GM18870 (cell line): ENCODE data around the gene CNTFR.

Source experiments
- ATAC-seq: cut with Tn5 transposase; IDR thresholded peaks from one replicate; pipeline ENCODE4 v1.9.1; 2021; ENCODE audit warnings: moderate library complexity; ENCODE audit not compliant: unreplicated experiment

The CNTFR gene

GRCh38 chr9:34573599-34574325, 15.8 kb downstream of the CNTFR start:
- ATAC-seq = no peak

GRCh38 chr9:34572628-34573027, 16.9 kb downstream of the CNTFR start:
- ATAC-seq = no peak

- no peak for ATAC-seq
Observed at GRCh38 chr9:34572092-34572491, 17.4 kb downstream of the CNTFR start.

- ATAC-seq = no peak
Observed at GRCh38 chr9:34571481-34571810, 18.1 kb downstream of the CNTFR start.

- ATAC-seq = no peak
Observed at GRCh38 chr9:34570809-34571480, 18.6 kb downstream of the CNTFR start.

GRCh38 chr9:34570376-34570775, 19.1 kb downstream of the CNTFR start:
- ATAC-seq = no peak

GRCh38 chr9:34568774-34569173, 20.8 kb downstream of the CNTFR start:
- ATAC-seq = no peak

- ATAC-seq = no peak
Observed at GRCh38 chr9:34568133-34568532, 21.4 kb downstream of the CNTFR start.

- no peak for ATAC-seq
Observed at GRCh38 chr9:34566972-34567371, 22.6 kb downstream of the CNTFR start.

- no peak for ATAC-seq
Observed at GRCh38 chr9:34566322-34566721, 23.2 kb downstream of the CNTFR start.

- no peak for ATAC-seq
Observed at GRCh38 chr9:34565856-34566255, 23.7 kb downstream of the CNTFR start.

GRCh38 chr9:34564617-34565016, 24.9 kb downstream of the CNTFR start:
- no peak for ATAC-seq

GRCh38 chr9:34563262-34563661, 26.3 kb downstream of the CNTFR start:
- ATAC-seq = no peak

- ATAC-seq = no peak
Observed at GRCh38 chr9:34562135-34562745, 27.3 kb downstream of the CNTFR start.

GRCh38 chr9:34560599-34561214, 28.8 kb downstream of the CNTFR start:
- no peak for ATAC-seq

GRCh38 chr9:34559624-34560455, 29.7 kb downstream of the CNTFR start:
- no peak for ATAC-seq

GRCh38 chr9:34558919-34559623, 30.5 kb downstream of the CNTFR start:
- ATAC-seq = no peak

- ATAC-seq = no peak
Observed at GRCh38 chr9:34558364-34558763, 31.2 kb downstream of the CNTFR start.

- ATAC-seq = no peak
Observed at GRCh38 chr9:34557426-34558321, 31.9 kb downstream of the CNTFR start.
